Pancreas (tissue), 10 donors: ENCODE data around the gene PARD3. TPM values are rescaled to one million over a fixed set of nuclear protein-coding genes. Genes with fewer than 3 reads are reported as not detected.

ENCODE experiments used
- ATAC-seq, 4 donors: fragments of 200-7000 bp; cut with Tn5 transposase; one replicate each; pipeline versions ENCODE4 v1.8.0 to v1.9.1; 2020; ENCODE audit warnings: mild to moderate bottlenecking in 4 of 4, moderate library complexity in 4 of 4
- DNase-seq, 6 donors: peaks; one replicate each; pipeline ENCODE4 v3.0.0-alpha.2; 2020
- FAIRE-seq: peaks from 2 replicates; lab custom pipeline; 2012; peaks lifted over from hg19 to GRCh38; lab: Jason Lieb, UNC
- H3K27ac ChIP-seq, 4 donors: fragments of 200-600 bp; sonication (generic); 1 replicate in 3 of 4; 2 replicates in 1 of 4; pipeline versions ENCODE4 v1.5.0 to v1.8.0; 2020
- H3K27me3 ChIP-seq, 4 donors: fragments of 200-600 bp; one replicate each; pipeline ENCODE4 v1.8.0; 2021
- H3K36me3 ChIP-seq, 3 donors: fragments of 200-600 bp; sonication (generic) in 1 of 3; one replicate each; pipeline versions ENCODE4 v1.5.0 to v1.8.0; 2020 to 2021
- H3K4me1 ChIP-seq, 3 donors: fragments of 200-600 bp; one replicate each; pipeline ENCODE4 v1.8.0; 2021
- H3K4me3 ChIP-seq, 4 donors: fragments of 200-600 bp; sonication (generic) in 2 of 4; one replicate each; pipeline versions ENCODE4 v1.5.0 to v1.8.0; 2020 to 2021
- H3K9me3 ChIP-seq, 4 donors: fragments of 200-600 bp; one replicate each; pipeline ENCODE4 v1.8.0; 2021
- whole genome bisulfite sequencing, 2 donors: extraction: QIAGEN DNeasy Blood & Tissue Kit; methylation state at CpG; one replicate each; pipeline ENCODE4 v1.1.7; 2013; 5-methylcytosine and 5-hydroxymethylcytosine counted together
- intact Hi-C, 3 donors: fragments of 100-400 bp; cut with DNase I; formaldehyde crosslinking; loops; one replicate each; pipeline versions ENCODE4 v1.11.1 to v1.14.2; 2022
- polyA plus RNA-seq, 2 donors: library from polyadenylated mRNA; stranded (reverse); fragments of 200-250 nt; gene quantifications; one replicate each; pipeline ENCODE4 v1.2.3, GENCODE V29; 2013
- total RNA-seq, 6 donors: library from RNA; stranded (reverse); fragmentation: NEBNext Ultra II Directional in 4 of 6; extraction: Animal tissue kit (Norgen Biotek cat#: 25700) in 4 of 6; gene quantifications; one replicate each; pipeline versions ENCODE4 v1.2.1 to v1.2.4, GENCODE V29; 2021 to 2023
- TF ChIP-seq, protein P1 (sequence below), 4 donors: fragments of 200-600 bp; sonication (generic) in 3 of 4; IDR thresholded peaks; one replicate each; pipeline versions ENCODE4 v1.5.0 to v1.8.0; 2021; ENCODE audit warnings: antibody characterized with exemption in 4 of 4
- donor health status: healthy with polysubstance abuse.
- donor health status: DM: no; HTN: no; CAD: no; lungs with moderate emphysema.
- donor health status: DM: no; HTN: no; CAD: no.
- donor health status: control.
- donor health status: control.
- donor health status: Bipolar disorder and iron deficiency.
- donor health status: DM: yes; HTN: yes; CAD: no.
- donor health status: DM: no; HTN: no; CAD: no.
- donor health status: DM: no; HTN: no; CAD: no.
- donor health status: DM: yes; HTN: yes; CAD: no.

Gene PARD3
- total and polyA plus RNA-seq, 8 donors = 12.8 to 32.3 (median 23.4) TPM

DNA sequence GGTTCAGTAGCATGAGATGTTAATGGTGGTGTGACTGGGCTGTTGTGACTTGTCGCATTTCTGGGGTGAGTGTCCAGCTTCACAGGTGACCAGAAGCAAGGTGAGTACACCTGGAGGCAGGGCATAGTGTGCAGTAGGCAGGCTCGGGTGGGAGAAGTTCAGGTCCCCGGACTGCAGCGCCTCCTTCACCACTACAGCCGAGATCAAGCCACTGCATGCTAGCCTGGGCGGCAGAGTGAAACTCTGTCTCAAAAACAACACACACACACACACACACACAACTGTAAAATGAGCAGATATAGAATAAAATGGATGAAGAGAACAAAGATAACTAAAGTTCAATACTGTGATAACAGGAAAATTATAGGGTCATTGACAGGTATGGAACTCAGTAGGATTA is 11.1 kb upstream of the PARD3 start:
- FAIRE-seq = no peak
- no peak overlapping the region for H3K4me3 ChIP-seq
- no peaks in the 10 kb centered on the region for H3K27me3 ChIP-seq
- ATAC-seq = no peak
- intact Hi-C loops = no loop called here
- WGBS, 2 donors = 75 to 87% methylated on average over 6 of the region's 6 CpGs
- H3K27ac ChIP-seq = no peak overlapping the region
- DNase-seq = no peak
- H3K4me1 ChIP-seq = no peaks in the 10 kb centered on the region
- TF ChIP-seq, protein P1, sequence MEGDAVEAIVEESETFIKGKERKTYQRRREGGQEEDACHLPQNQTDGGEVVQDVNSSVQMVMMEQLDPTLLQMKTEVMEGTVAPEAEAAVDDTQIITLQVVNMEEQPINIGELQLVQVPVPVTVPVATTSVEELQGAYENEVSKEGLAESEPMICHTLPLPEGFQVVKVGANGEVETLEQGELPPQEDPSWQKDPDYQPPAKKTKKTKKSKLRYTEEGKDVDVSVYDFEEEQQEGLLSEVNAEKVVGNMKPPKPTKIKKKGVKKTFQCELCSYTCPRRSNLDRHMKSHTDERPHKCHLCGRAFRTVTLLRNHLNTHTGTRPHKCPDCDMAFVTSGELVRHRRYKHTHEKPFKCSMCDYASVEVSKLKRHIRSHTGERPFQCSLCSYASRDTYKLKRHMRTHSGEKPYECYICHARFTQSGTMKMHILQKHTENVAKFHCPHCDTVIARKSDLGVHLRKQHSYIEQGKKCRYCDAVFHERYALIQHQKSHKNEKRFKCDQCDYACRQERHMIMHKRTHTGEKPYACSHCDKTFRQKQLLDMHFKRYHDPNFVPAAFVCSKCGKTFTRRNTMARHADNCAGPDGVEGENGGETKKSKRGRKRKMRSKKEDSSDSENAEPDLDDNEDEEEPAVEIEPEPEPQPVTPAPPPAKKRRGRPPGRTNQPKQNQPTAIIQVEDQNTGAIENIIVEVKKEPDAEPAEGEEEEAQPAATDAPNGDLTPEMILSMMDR (IDR thresholded peaks at IDR 0.05) = no peak
- no peaks in the 10 kb centered on the region for H3K9me3 ChIP-seq
- no peaks in the 10 kb centered on the region for H3K36me3 ChIP-seq

DNA sequence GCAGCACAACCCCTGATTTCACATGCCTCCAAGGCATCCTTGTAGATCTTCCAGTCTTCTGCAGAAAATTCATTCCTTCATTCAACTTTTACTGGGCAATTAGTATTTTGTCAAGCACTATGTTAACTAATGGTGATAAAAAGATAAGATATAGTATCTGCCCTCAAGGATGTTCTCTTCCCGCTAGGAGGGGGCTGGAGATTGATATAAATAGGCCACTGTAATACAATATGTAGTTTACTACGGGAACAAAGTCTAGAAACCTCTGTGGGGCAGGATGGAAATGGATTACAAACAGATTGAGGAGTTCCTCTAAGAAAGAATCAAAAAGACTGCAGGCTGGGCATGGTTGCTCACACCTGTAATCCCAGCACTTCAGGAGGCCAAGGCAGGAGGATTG is 10.3 kb upstream of the PARD3 start:
- no peak for ATAC-seq
- DNase-seq = no peak
- Histone ChIP-seq H3K4me1 (no peaks in the 10 kb centered on the region), H3K36me3 (no peaks in the 10 kb centered on the region), H3K9me3 (no peaks in the 10 kb centered on the region), H3K27me3 (no peaks in the 10 kb centered on the region), H3K27ac (no peak overlapping the region), H3K4me3 (no peak overlapping the region)
- TF ChIP-seq, protein P1 (IDR thresholded peaks at IDR 0.05) = no peak
- FAIRE-seq = no peak
- 70 to 92% methylated on average over 2 of the region's 2 CpGs for WGBS, 2 donors
- intact Hi-C loops = no loop called here

DNA sequence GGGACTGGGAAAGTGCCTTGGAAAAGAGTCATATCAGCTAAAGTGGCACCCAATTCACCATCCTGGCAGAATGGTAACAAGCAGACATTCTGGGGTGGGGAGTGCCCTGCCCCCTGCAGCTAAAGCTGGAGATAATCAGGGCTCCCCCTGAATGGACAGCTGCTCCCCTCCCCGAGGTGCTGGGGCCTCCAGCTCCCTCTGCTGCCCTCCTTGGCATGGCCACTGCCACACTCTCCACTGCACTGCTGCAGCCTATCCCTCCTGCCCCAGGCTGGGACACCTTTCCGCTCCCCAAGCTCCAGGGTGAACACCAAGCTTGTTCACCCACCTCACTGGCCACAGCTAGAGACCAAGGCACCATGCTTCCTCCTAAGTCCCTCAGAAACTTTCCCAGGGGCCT is 9.8 kb upstream of the PARD3 start:
- no peaks in the 10 kb centered on the region for H3K9me3 ChIP-seq
- no peak overlapping the region for H3K4me3 ChIP-seq
- WGBS, 2 donors = 53 to 54% methylated on average over 2 of the region's 2 CpGs
- FAIRE-seq = no peak
- TF ChIP-seq, protein P1 (IDR thresholded peaks at IDR 0.05) = no peak
- no peak overlapping the region for H3K27ac ChIP-seq
- intact Hi-C loops = no loop called here
- no peaks in the 10 kb centered on the region for H3K4me1 ChIP-seq
- no peak for DNase-seq
- H3K27me3 ChIP-seq = no peaks in the 10 kb centered on the region
- no peaks in the 10 kb centered on the region for H3K36me3 ChIP-seq
- ATAC-seq = peak in 3 of 4 donors; percentile 61 to 81 (median 74)

DNA sequence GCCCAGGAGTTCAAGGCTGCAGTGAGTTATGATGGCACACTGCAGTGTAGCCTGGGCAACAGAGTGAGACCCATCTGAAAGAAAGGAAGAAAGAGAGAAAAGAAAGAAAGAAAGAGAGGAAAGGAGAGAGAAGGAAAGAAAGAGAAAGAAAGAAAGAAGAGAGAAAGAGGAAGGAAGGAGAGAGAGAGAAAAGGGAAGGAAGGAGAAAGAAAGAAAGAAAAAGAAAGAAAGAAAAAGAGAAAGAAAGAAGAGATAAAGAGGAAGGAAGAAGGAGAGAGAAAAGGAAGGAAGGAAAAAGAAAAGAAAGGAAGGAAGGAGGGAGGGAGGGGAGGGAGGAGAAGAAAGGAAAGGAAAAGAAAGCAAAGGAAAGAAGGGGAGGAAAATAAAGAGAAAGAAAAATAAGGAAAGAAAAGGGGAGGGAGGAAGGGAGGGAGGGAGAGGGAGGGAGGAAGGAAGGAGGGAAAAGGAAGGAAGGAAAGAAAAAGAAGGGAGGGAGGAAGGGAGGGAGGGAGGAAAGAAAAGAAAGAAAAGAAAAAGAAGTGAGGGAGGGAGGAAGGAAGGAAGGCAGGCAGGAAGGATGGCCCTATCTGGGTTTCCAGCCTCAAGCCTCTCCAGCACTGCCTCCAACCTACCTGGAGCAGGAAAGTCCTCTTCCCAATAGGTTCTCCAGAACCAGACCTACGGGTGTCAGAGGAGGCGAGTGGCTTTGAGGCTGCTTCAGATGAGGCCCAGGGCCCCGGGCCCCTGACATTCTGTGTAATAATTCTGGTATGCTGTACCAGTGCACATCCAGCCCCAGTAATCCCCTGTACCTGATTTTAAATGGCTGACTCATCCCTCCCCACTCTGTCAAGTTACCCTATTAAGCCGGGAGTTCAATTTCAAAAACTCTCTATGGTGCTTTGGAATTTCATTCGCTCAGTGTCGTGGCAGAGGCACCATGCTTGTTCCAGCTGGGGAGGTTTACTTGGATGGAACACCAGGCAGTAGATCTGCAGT is 6.8 kb upstream of the PARD3 start:
- H3K4me1 ChIP-seq = no peaks in the 10 kb centered on the region
- no peak for DNase-seq
- TF ChIP-seq, protein P1 (IDR thresholded peaks at IDR 0.05) = no peak

GRCh38 chr10:34817586-34817985 is 2.5 kb upstream of the PARD3 start:
- Histone ChIP-seq H3K27ac (no peak overlapping the region), H3K4me3 (no peak overlapping the region), H3K27me3 (no peaks in the 10 kb centered on the region), H3K9me3 (no peaks in the 10 kb centered on the region), H3K36me3 (no peaks in the 10 kb centered on the region), H3K4me1 (peaks cover 0 to 15% (median 10%) of the 10 kb centered on the region in 3 donors)
- WGBS, 2 donors = 58 to 93% methylated on average over 3 of the region's 3 CpGs
- DNase-seq (no peak), FAIRE-seq (no peak), ATAC-seq (no peak)
- TF ChIP-seq, protein P1 (IDR thresholded peaks at IDR 0.05) = no peak
- intact Hi-C loops = loop anchor here in 1 of 3 donors (5.0 kb wide), 1 partner anchor 90 kb away; no protein-coding TSS in a partner anchor

More for the DNA sequence above, 6.8 kb upstream of the PARD3 start:
- no peak overlapping the region for H3K4me3 ChIP-seq
- H3K36me3 ChIP-seq = no peaks in the 10 kb centered on the region
- no peaks in the 10 kb centered on the region for H3K9me3 ChIP-seq
- FAIRE-seq (no peak), ATAC-seq (no peak)
- no peak overlapping the region for H3K27ac ChIP-seq
- WGBS, 2 donors = 94 to 99% methylated on average over 6 of the region's 6 CpGs
- no peaks in the 10 kb centered on the region for H3K27me3 ChIP-seq
- intact Hi-C loops = no loop called here
